Head of caudate nucleus (tissue), 42 donors: Measurements from ENCODE around the gene CACFD1.

Source experiments
- DNase-seq, 42 donors: peaks; one replicate each; pipeline versions ENCODE4 v3.0.0 to v3.0.0-alpha.2; 2020 to 2021; ENCODE audit warnings: mixed read lengths in 7 of 42
- intact Hi-C: fragments of 100-400 bp; cut with DNase I; formaldehyde crosslinking; loops from one replicate; pipeline ENCODE4 v1.15.0; 2022

CACFD1 gene

GRCh38 chr9:133490865-133491655, 31.3 kb downstream of the CACFD1 start:
- no peak for DNase-seq
- intact Hi-C loops = no loop called here

GRCh38 chr9:133491656-133491925, 31.8 kb downstream of the CACFD1 start:
- intact Hi-C loops = no loop called here
- DNase-seq = no peak

- DNase-seq = no peak
- intact Hi-C loops = no loop called here
Measured at GRCh38 chr9:133492061-133493021, 32.6 kb downstream of the CACFD1 start.

GRCh38 chr9:133493428-133493827, 33.6 kb downstream of the CACFD1 start:
- no peak for DNase-seq
- intact Hi-C loops = no loop called here

GRCh38 chr9:133493845-133494540, 34.2 kb downstream of the CACFD1 start:
- no peak for DNase-seq
- intact Hi-C loops = no loop called here

GRCh38 chr9:133494636-133495326, 35.0 kb downstream of the CACFD1 start:
- intact Hi-C loops = no loop called here
- no peak for DNase-seq

GRCh38 chr9:133495327-133496293, 35.8 kb downstream of the CACFD1 start:
- intact Hi-C loops = no loop called here

GRCh38 chr9:133496861-133497842, 37.4 kb downstream of the CACFD1 start:
- intact Hi-C loops = no loop called here

More at GRCh38 chr9:133495327-133496293, 35.8 kb downstream of the CACFD1 start:
- no peak for DNase-seq

GRCh38 chr9:133499132-133499891, 39.5 kb downstream of the CACFD1 start:
- intact Hi-C loops = no loop called here
- no peak for DNase-seq

More at GRCh38 chr9:133496861-133497842, 37.4 kb downstream of the CACFD1 start:
- DNase-seq = no peak

GRCh38 chr9:133499892-133500270, 40.1 kb downstream of the CACFD1 start:
- DNase-seq = no peak
- intact Hi-C loops = no loop called here

GRCh38 chr9:133502112-133502511, 42.3 kb downstream of the CACFD1 start:
- no peak for DNase-seq
- intact Hi-C loops = no loop called here

- intact Hi-C loops = no loop called here
- DNase-seq = no peak
Measured at GRCh38 chr9:133505186-133505830, 45.5 kb downstream of the CACFD1 start.

- intact Hi-C loops = no loop called here
- DNase-seq = no peak
Measured at GRCh38 chr9:133505901-133506652, 46.3 kb downstream of the CACFD1 start.

GRCh38 chr9:133506653-133507038, 46.9 kb downstream of the CACFD1 start:
- intact Hi-C loops = no loop called here

More at GRCh38 chr9:133506653-133507038, 46.9 kb downstream of the CACFD1 start:
- no peak for DNase-seq
